HL-60 (cell line): Measurements from ENCODE around the gene SPACA9.

Experiments
- DNase-seq, 2 experiments: peaks; one replicate each; pipeline ENCODE4 v3.0.0-alpha.2; 2010 to 2020; ENCODE audit warnings: low read depth in 1 of 2, low spot score in 1 of 2
- H3K27ac ChIP-seq: fragments of 250-450 bp; sonication (Bioruptor Pico); replicated peaks from 2 replicates; pipeline ENCODE4 v1.5.1; 2020; ENCODE audit warnings: mild to moderate bottlenecking, moderate library complexity
- H3K27me3 ChIP-seq: fragments of 250-450 bp; sonication (Bioruptor Pico); 2 replicates; pipeline ENCODE4 v1.5.1; 2021; ENCODE audit warnings: mild to moderate bottlenecking, moderate library complexity; ENCODE audit not compliant: insufficient read depth, poor library complexity, severe bottlenecking
- H3K4me3 ChIP-seq: replicated peaks from 2 replicates; pipeline ENCODE4 v1.5.1; 2011; ENCODE audit warnings: mild to moderate bottlenecking, control low read depth, low read length; ENCODE audit not compliant: insufficient read depth
- CTCF ChIP-seq: IDR thresholded peaks from one replicate; pipeline ENCODE4 v1.5.1; 2011; ENCODE audit warnings: low read length, control low read depth, inconsistent platforms; ENCODE audit not compliant: insufficient read depth
- GABPA ChIP-seq: IDR thresholded peaks from 2 replicates; pipeline ENCODE4 v1.6.1; 2012; ENCODE audit warnings: low read depth
- POLR2AphosphoS5 ChIP-seq: IDR thresholded peaks from 2 replicates; pipeline ENCODE4 v1.6.1; 2012; ENCODE audit warnings: low read depth
- SPI1 ChIP-seq: IDR thresholded peaks from 2 replicates; pipeline ENCODE4 v1.6.1; 2012; ENCODE audit warnings: low read depth, mild to moderate bottlenecking, borderline replicate concordance
- TF ChIP-seq, protein P1 (sequence below): IDR thresholded peaks from 2 replicates; pipeline ENCODE4 v1.6.1; 2012; ENCODE audit warnings: low read depth; ENCODE audit not compliant: insufficient replicate concordance

Gene SPACA9

DNA sequence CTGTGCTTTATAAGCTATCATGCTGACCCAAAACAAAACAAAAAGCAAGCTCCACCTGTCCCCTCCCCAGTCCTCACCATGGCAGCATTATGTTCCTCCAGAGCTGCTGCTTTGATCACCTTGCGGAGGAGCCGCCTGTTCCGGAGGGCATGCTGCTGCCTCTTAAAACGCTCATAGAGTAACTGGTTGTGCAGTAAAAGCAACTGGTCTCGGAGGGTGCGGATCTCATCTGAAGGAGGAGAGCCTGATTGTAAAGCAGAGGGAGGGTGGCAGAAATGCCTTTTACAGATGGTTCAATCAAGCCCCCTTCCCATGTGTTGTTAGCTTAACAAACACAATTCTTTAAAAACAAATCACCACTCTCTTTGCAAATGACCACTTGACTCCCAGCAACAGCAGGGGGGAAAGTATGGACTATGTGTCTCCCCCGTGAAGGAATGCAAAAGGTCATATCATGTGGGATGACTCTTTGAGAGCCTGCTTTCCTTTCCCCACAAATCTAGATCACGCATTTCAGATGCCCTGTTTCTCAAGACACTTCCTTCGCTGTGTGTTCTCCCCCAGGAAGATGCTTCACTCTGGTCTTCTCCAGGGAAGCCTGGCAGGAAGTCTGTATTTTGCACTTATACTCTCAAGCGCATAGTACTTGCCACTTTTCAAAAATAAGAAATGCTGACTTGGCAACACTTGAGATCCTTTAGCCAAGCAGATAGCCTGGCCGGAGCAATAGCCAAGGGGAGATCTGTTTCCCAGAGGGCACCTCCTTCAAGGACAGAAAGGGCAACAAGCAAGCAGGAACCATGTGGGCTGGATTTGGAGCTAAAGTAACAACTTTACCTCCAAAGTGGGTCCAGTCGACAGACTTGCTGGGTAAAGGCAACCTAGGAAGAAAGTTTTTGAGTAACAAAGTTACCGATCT, 25.1 kb downstream of the SPACA9 start:
- no peaks in the 10 kb centered on the region for H3K27me3 ChIP-seq

GRCh38 chr9:132905726-132906125, 27.0 kb downstream of the SPACA9 start:
- no peak for DNase-seq
- TF ChIP-seq GABPA (no peak), CTCF (no peak), SPI1 (no peak), POLR2AphosphoS5 (no peak)
- TF ChIP-seq, protein P1, sequence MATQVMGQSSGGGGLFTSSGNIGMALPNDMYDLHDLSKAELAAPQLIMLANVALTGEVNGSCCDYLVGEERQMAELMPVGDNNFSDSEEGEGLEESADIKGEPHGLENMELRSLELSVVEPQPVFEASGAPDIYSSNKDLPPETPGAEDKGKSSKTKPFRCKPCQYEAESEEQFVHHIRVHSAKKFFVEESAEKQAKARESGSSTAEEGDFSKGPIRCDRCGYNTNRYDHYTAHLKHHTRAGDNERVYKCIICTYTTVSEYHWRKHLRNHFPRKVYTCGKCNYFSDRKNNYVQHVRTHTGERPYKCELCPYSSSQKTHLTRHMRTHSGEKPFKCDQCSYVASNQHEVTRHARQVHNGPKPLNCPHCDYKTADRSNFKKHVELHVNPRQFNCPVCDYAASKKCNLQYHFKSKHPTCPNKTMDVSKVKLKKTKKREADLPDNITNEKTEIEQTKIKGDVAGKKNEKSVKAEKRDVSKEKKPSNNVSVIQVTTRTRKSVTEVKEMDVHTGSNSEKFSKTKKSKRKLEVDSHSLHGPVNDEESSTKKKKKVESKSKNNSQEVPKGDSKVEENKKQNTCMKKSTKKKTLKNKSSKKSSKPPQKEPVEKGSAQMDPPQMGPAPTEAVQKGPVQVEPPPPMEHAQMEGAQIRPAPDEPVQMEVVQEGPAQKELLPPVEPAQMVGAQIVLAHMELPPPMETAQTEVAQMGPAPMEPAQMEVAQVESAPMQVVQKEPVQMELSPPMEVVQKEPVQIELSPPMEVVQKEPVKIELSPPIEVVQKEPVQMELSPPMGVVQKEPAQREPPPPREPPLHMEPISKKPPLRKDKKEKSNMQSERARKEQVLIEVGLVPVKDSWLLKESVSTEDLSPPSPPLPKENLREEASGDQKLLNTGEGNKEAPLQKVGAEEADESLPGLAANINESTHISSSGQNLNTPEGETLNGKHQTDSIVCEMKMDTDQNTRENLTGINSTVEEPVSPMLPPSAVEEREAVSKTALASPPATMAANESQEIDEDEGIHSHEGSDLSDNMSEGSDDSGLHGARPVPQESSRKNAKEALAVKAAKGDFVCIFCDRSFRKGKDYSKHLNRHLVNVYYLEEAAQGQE = no peak
- H3K27me3 ChIP-seq = no peaks in the 10 kb centered on the region
- no peak overlapping the region for H3K4me3 ChIP-seq
- no peak overlapping the region for H3K27ac ChIP-seq

More for the DNA sequence above, 25.1 kb downstream of the SPACA9 start:
- no peak for DNase-seq
- Histone ChIP-seq H3K27ac (no peak overlapping the region), H3K4me3 (no peak overlapping the region)
- TF ChIP-seq POLR2AphosphoS5 (no peak), CTCF (no peak), SPI1 (no peak), GABPA (no peak)
- TF ChIP-seq, protein P1 = no peak

- TF ChIP-seq SPI1 (no peak), CTCF (no peak), POLR2AphosphoS5 (no peak), GABPA (no peak)
- TF ChIP-seq, protein P1 = no peak
- Histone ChIP-seq H3K27me3 (no peaks in the 10 kb centered on the region), H3K4me3 (no peak overlapping the region), H3K27ac (no peak overlapping the region)
- DNase-seq = no peak
Observed at GRCh38 chr9:132908635-132909034, 29.9 kb downstream of the SPACA9 start.
